NT2/D1 (cell line): ENCODE results near the gene TMPRSS9.

Experiments
- DNase-seq: peaks from one replicate; pipeline ENCODE4 v3.0.0-alpha.2; 2011; ENCODE audit warnings: low read depth, low spot score
- H3K27me3 ChIP-seq: 2 replicates; pipeline ENCODE4 v1.6.0; 2011; ENCODE audit warnings: mild to moderate bottlenecking; ENCODE audit not compliant: insufficient read length, insufficient read depth
- H3K36me3 ChIP-seq: 2 replicates; pipeline ENCODE4 v1.6.1; 2011; ENCODE audit warnings: mild to moderate bottlenecking, low read length, mixed read lengths; ENCODE audit not compliant: insufficient read depth, insufficient read length
- H3K4me1 ChIP-seq: 2 replicates; pipeline ENCODE4 v1.5.1; 2011; ENCODE audit not compliant: insufficient read depth, insufficient read length
- H3K4me3 ChIP-seq: 2 replicates; pipeline ENCODE4 v1.5.1; 2011; ENCODE audit warnings: low read depth; ENCODE audit not compliant: insufficient read length
- H3K9ac ChIP-seq: 2 replicates; pipeline ENCODE4 v1.6.0; 2011; ENCODE audit warnings: low read depth; ENCODE audit not compliant: insufficient read length
- H3K9me3 ChIP-seq: 2 replicates; pipeline ENCODE4 v1.5.1; 2011; ENCODE audit warnings: mild to moderate bottlenecking, low read length; ENCODE audit not compliant: insufficient read depth
- SUZ12 ChIP-seq: IDR thresholded peaks from 2 replicates; pipeline ENCODE4 v1.6.1; 2011; ENCODE audit not compliant: insufficient read length, insufficient read depth; ENCODE audit errors: extremely low read depth
- YY1 ChIP-seq: IDR thresholded peaks from 2 replicates; pipeline ENCODE4 v1.6.1; 2011; ENCODE audit not compliant: insufficient read length, insufficient read depth
- ZNF274 ChIP-seq: IDR thresholded peaks from 2 replicates; pipeline ENCODE4 v1.6.1; 2011; ENCODE audit warnings: mild to moderate bottlenecking, low read depth, low read length

The TMPRSS9 gene

GRCh38 chr19:2423071-2423914 is 63.2 kb downstream of the TMPRSS9 start:
- Histone ChIP-seq H3K4me3 (no peak overlapping the region), H3K27me3 (no peaks in the 10 kb centered on the region), H3K4me1 (peaks cover 13% of the 10 kb centered on the region), H3K36me3 (peaks cover 59% of the 10 kb centered on the region), H3K9me3 (no peaks in the 10 kb centered on the region), H3K9ac (no peak overlapping the region)
- TF ChIP-seq SUZ12 (no peak), YY1 (no peak), ZNF274 (no peak)
- DNase-seq = no peak

GRCh38 chr19:2423915-2424685 is 64.0 kb downstream of the TMPRSS9 start:
- no peak overlapping the region for H3K4me3 ChIP-seq
- TF ChIP-seq SUZ12 (no peak), ZNF274 (no peak), YY1 (no peak)
- no peak overlapping the region for H3K9ac ChIP-seq
- H3K4me1 ChIP-seq = peaks cover 21% of the 10 kb centered on the region
- H3K36me3 ChIP-seq = peaks cover 67% of the 10 kb centered on the region
- H3K27me3 ChIP-seq = no peaks in the 10 kb centered on the region
- no peaks in the 10 kb centered on the region for H3K9me3 ChIP-seq
- DNase-seq = no peak

GRCh38 chr19:2424686-2425621 is 64.9 kb downstream of the TMPRSS9 start:
- Histone ChIP-seq H3K9me3 (no peaks in the 10 kb centered on the region), H3K4me1 (peaks cover 21% of the 10 kb centered on the region), H3K9ac (peak overlapping the region; percentile 50), H3K27me3 (no peaks in the 10 kb centered on the region), H3K36me3 (peaks cover 71% of the 10 kb centered on the region), H3K4me3 (no peak overlapping the region)
- TF ChIP-seq YY1 = no peak
- TF ChIP-seq ZNF274 = no peak
- TF ChIP-seq SUZ12 = no peak
- no peak for DNase-seq

- Histone ChIP-seq H3K36me3 (peaks cover 73% of the 10 kb centered on the region), H3K27me3 (no peaks in the 10 kb centered on the region), H3K4me3 (peak overlapping the region; percentile 99), H3K4me1 (peaks cover 21% of the 10 kb centered on the region), H3K9me3 (no peaks in the 10 kb centered on the region), H3K9ac (peak overlapping the region; percentile 100)
- DNase-seq = no peak
- TF ChIP-seq SUZ12 (no peak), ZNF274 (no peak), YY1 (no peak)
Observed at GRCh38 chr19:2425622-2426581, 65.8 kb downstream of the TMPRSS9 start.

- peaks cover 78% of the 10 kb centered on the region for H3K36me3 ChIP-seq
- H3K4me1 ChIP-seq = peaks cover 21% of the 10 kb centered on the region
- TF ChIP-seq ZNF274 = no peak
- no peak for TF ChIP-seq SUZ12
- TF ChIP-seq YY1 = no peak
- DNase-seq = no peak
- no peaks in the 10 kb centered on the region for H3K27me3 ChIP-seq
- H3K4me3 ChIP-seq = peak overlapping the region; percentile 99
- no peaks in the 10 kb centered on the region for H3K9me3 ChIP-seq
- H3K9ac ChIP-seq = peak overlapping the region; percentile 100
Observed at GRCh38 chr19:2426611-2427428, 66.8 kb downstream of the TMPRSS9 start.
